ENCODE data around the gene VAT1L. TPM values are rescaled to one million over a fixed set of nuclear protein-coding genes. Genes with fewer than 3 reads are reported as not detected.

VAT1L gene
- polyA plus RNA-seq, 1 of the 3 experiments (the other 2 are of a cell fraction): 52.5 TPM

- TF ChIP-seq MEF2A (IDR thresholded peaks at IDR 0.05; ENCODE audit: borderline replicate concordance, low read depth): no peak
- TF ChIP-seq SIN3A (IDR thresholded peaks at IDR 0.05; ENCODE audit: borderline replicate concordance, low read depth, low read length): no peak
- TF ChIP-seq YY1 (IDR thresholded peaks at IDR 0.05; ENCODE audit: low read depth): no peak
These were observed 5.1 kb downstream of the VAT1L start (continued) for GRCh38 chr16:77793417-77793816.

GRCh38 chr16:77794586-77794985 lies 6.2 kb downstream of the VAT1L start:
- Histone ChIP-seq H3K4me1 (ENCODE audit: control insufficient read depth in 1 of 2, insufficient read depth in 2 of 2, low read depth in 1 of 2, low read length in 1 of 2) (peaks cover 3 to 6% of the 10 kb centered on the region in 2 experiments; a peak in 3 of 4 replicates), H3K27me3 (ENCODE audit: insufficient read depth) (no peaks in the 10 kb centered on the region), H3K9ac (no peak overlapping the region), H3K9me3 (no peaks in the 10 kb centered on the region), H3K9me2 (no peaks in the 10 kb centered on the region), H3F3A (replicated peaks; ENCODE audit: insufficient read depth) (peaks cover 15% of the 10 kb centered on the region), H3K4me3 (ENCODE audit: low read depth in 2 of 2, low read length in 1 of 2) (no peak overlapping the region), H2AFZ (ENCODE audit: low read depth) (peak overlapping the region; percentile 60; the same call in 1 of the 2 replicates), H3K36me3 (replicated peaks in 1 of 2; ENCODE audit: control insufficient read depth in 1 of 2, insufficient read depth in 2 of 2, low read length in 1 of 2) (no peaks in the 10 kb centered on the region), H3K27ac (ENCODE audit: low read depth in 2 of 2, low read length in 1 of 2) (peak overlapping the region in 1 of 2 experiments; percentile 82; a peak in 2 of 4 replicates), H3K79me2 (ENCODE audit: insufficient read depth) (peaks cover 59% of the 10 kb centered on the region), H4K20me1 (ENCODE audit: insufficient read depth) (no peaks in the 10 kb centered on the region), H3K4me2 (peak overlapping the region; percentile 34; the same call in 1 of the 2 replicates)
- ChIA-PET POLR2A (no interaction called here), CTCF (interaction anchor here (2.0 kb wide), 1 partner anchor 13 kb away, joined by 7 read pairs; no protein-coding TSS in a partner anchor)
- no peak for DNase-seq
- 55% methylated on average over 3 of the region's 3 CpGs for WGBS (ENCODE audit: low lambda C conversion rate)
- TF ChIP-seq NRF1 (IDR thresholded peaks at IDR 0.05; ENCODE audit: low read depth, low read length): no peak
- TF ChIP-seq YY1 (IDR thresholded peaks at IDR 0.05; ENCODE audit: low read depth): peak; percentile 54; the same call in 1 of the 2 replicates
- TF ChIP-seq ZBTB33 (IDR thresholded peaks at IDR 0.05; ENCODE audit: borderline replicate concordance, low read depth): no peak
- TF ChIP-seq CHD2 (IDR thresholded peaks at IDR 0.05; ENCODE audit: low read length, partially characterized antibody): no peak
- TF ChIP-seq EP300 (IDR thresholded peaks at IDR 0.05; ENCODE audit: borderline replicate concordance in 1 of 2, low read depth in 1 of 2, low read length in 1 of 2): peak in 1 of 2 experiments; percentile 63; a peak in 1 of 4 replicates
- no peak for TF ChIP-seq POLR2AphosphoS5 (IDR thresholded peaks at IDR 0.05; ENCODE audit: low read depth, low read length)
- no peak for TF ChIP-seq FOXM1 (IDR thresholded peaks at IDR 0.05; ENCODE audit: low read depth)
- peak; percentile 92 for TF ChIP-seq JUND (IDR thresholded peaks at IDR 0.05)
- no peak for TF ChIP-seq SIN3A (IDR thresholded peaks at IDR 0.05; ENCODE audit: borderline replicate concordance, low read depth, low read length)
- no peak for TF ChIP-seq ELF1 (IDR thresholded peaks at IDR 0.05)
- peak; percentile 41 for TF ChIP-seq PBX3 (IDR thresholded peaks at IDR 0.05)
- TF ChIP-seq RFX5 (IDR thresholded peaks at IDR 0.05; ENCODE audit: low read length): no peak
- no peak for TF ChIP-seq RCOR1 (IDR thresholded peaks at IDR 0.05; ENCODE audit: low read length)
- TF ChIP-seq NFIC (IDR thresholded peaks at IDR 0.05; ENCODE audit: borderline replicate concordance): 0 out of 2 replicates have a peak, but pooled peaks have one; percentile 35
- TF ChIP-seq CTCF (IDR thresholded peaks at IDR 0.05): no peak
- 0 out of 2 replicates have a peak, but pooled peaks have one; percentile 6 for TF ChIP-seq REST (IDR thresholded peaks at IDR 0.05; ENCODE audit: low read depth, low read length)
- TF ChIP-seq RXRA (IDR thresholded peaks at IDR 0.05; ENCODE audit: borderline replicate concordance, low read depth): no peak
- TF ChIP-seq MXI1 (IDR thresholded peaks at IDR 0.05; ENCODE audit: low read depth, low read length): no peak
- peak; percentile 27; the same call in 1 of the 2 replicates for TF ChIP-seq TEAD4 (IDR thresholded peaks at IDR 0.05; ENCODE audit: borderline replicate concordance, insufficient read depth)
- no peak for TF ChIP-seq USF1 (IDR thresholded peaks at IDR 0.05; ENCODE audit: borderline replicate concordance, low read depth)
- TF ChIP-seq TAF1 (IDR thresholded peaks at IDR 0.05; ENCODE audit: borderline replicate concordance, low read depth, low read length): no peak
